Right atrium auricular region (tissue), 2 donors: ENCODE results near the gene LGMN. TPM values are rescaled to one million over a fixed set of nuclear protein-coding genes. Genes with fewer than 3 reads are reported as not detected.

Experiments
- DNase-seq: peaks from one replicate; pipeline ENCODE4 v3.0.0-alpha.2; 2019; ENCODE audit warnings: low spot score
- H3K27ac ChIP-seq, 2 donors: fragments of 200-600 bp; sonication (generic); 1 replicate in 1 of 2; 2 replicates in 1 of 2; pipeline ENCODE4 v1.5.1; 2016 to 2019
- H3K27me3 ChIP-seq, 2 donors: fragments of 200-600 bp; sonication (generic); one replicate each; pipeline versions ENCODE4 v1.5.1 to v1.6.0; 2017 to 2019
- H3K36me3 ChIP-seq: fragments of 200-600 bp; sonication (generic); one replicate; pipeline ENCODE4 v1.5.1; 2016
- H3K4me1 ChIP-seq, 2 donors: fragments of 200-600 bp; sonication (generic); one replicate each; pipeline versions ENCODE4 v1.5.1 to v1.6.0; 2017 to 2019
- H3K4me3 ChIP-seq, 2 donors: fragments of 200-600 bp; sonication (generic); 1 replicate in 1 of 2; 2 replicates in 1 of 2; pipeline ENCODE4 v1.5.1; 2017 to 2019; ENCODE audit warnings: mild to moderate bottlenecking in 1 of 2, moderate library complexity in 1 of 2
- H3K9me3 ChIP-seq, 2 donors: fragments of 200-600 bp; sonication (generic); one replicate each; pipeline ENCODE4 v1.5.1; 2019
- CTCF ChIP-seq, 2 donors: fragments of 200-600 bp; sonication (generic); IDR thresholded peaks; one replicate each; pipeline ENCODE4 v1.5.1; 2019; ENCODE audit warnings: antibody characterized with exemption in 2 of 2
- total RNA-seq, 2 donors: library from RNA; depleted of rRNA; stranded (reverse); fragments of >200 nt; gene quantifications; one replicate each; pipeline ENCODE4 v1.1.0, GENCODE V29; 2016

The LGMN gene
- total RNA-seq, 2 donors from 2014 or later, result 65.6 to 109 TPM

DNA sequence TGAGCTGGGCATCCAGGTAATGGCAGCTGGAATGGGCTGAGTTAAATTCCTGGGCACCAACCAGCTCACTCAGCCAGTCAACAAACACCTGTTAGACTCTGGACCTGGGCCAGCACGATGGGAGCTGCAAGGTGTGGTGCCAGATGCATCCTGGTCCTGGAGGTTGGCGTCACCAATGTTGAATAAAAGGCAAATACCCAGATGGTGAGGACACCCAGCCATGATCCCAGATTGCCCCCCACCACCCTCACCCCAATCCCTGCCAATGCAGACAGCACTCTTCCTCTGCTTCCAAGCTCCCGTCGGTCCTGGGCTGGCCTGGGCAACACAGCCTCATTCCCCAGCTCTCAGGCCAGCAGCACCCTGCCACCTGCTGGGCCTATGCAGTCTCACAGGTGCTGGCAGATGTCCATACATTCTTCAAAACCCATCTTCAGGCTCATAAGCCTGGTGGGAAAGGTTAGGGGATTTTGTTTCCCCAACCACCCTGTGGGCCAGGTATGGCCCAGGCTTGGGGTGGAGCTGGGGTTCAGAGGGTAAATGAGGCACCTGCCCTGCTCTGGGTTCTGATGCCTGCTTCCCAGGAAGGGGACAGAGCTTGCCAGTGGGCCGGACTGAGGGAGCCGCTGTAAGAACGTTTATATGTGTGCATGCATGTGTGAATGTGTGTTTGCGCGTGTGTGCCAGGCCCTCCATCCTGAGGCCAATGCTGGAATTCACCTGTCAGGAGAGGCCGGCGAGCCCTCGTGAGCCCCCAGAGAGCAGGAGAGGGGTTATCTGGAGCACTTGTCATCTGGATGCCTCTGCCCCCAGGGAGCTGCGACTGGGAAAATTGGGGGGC lies 58.0 kb downstream of the LGMN start:
- Histone ChIP-seq H3K27me3 (no peaks in the 10 kb centered on the region), H3K36me3 (peaks cover 9% of the 10 kb centered on the region), H3K9me3 (no peaks in the 10 kb centered on the region), H3K4me3 (no peak overlapping the region), H3K27ac (no peak overlapping the region), H3K4me1 (peaks cover 0 to 41% of the 10 kb centered on the region in 2 donors)
- DNase-seq, result no peak
- peak in 1 of 2 donors; percentile 61 for TF ChIP-seq CTCF (IDR thresholded peaks at IDR 0.05)

GRCh38 chr14:92688434-92689375 lies 59.7 kb downstream of the LGMN start:
- H3K27ac ChIP-seq, result peak overlapping the region in 1 of 2 donors; percentile 36
- H3K36me3 ChIP-seq, result peaks cover 14% of the 10 kb centered on the region
- no peak for DNase-seq
- no peaks in the 10 kb centered on the region for H3K27me3 ChIP-seq
- H3K9me3 ChIP-seq, result no peaks in the 10 kb centered on the region
- H3K4me1 ChIP-seq, result peaks cover 0 to 30% of the 10 kb centered on the region in 2 donors
- peak overlapping the region in 1 of 2 donors; percentile 55 for H3K4me3 ChIP-seq
- no peak for TF ChIP-seq CTCF (IDR thresholded peaks at IDR 0.05)

DNA sequence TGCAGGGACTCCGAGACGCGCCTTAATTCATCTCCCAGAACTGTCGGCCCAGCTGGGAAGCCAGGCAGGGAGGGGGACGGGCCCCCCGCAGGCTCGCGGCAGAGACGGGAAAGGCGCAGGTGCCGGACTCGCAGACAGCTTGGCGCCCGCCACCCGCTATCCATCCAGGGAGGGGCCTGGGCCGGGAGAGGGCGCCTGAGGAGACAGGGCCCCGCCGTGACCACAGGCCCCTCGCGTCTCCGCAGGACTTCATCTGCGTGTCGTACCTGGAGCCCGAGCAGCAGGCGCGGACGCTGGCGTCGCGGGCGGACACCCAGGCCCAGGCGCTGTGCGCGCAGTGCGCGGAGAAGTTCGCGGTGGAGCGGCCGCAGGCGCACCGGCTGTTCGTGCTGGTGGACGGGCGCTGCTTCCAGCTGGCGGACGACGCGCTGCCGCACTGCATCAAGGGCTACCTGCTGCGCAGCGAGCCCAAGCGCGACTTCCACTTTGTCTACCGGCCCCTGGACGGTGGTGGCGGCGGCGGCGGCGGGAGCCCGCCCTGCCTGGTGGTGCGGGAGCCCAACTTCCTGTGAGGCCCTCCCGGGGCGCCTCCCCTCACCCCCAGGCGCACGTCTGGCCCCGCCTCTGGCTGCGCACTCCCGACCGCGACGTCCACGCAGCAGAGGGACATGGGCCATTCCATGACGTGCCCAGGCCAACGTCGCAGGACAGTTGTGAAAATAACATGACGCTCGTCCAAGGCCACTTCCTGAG lies 60.6 kb downstream of the LGMN start:
- H3K4me1 ChIP-seq, result peaks cover 0 to 22% of the 10 kb centered on the region in 2 donors
- no peaks in the 10 kb centered on the region for H3K9me3 ChIP-seq
- TF ChIP-seq CTCF (IDR thresholded peaks at IDR 0.05), result no peak
- H3K27me3 ChIP-seq, result no peaks in the 10 kb centered on the region
- peaks cover 14% of the 10 kb centered on the region for H3K36me3 ChIP-seq
- H3K4me3 ChIP-seq, result peak overlapping the region; percentile 27 to 55
- peak overlapping the region in 1 of 2 donors; percentile 36 for H3K27ac ChIP-seq
- DNase-seq, result no peak

DNA sequence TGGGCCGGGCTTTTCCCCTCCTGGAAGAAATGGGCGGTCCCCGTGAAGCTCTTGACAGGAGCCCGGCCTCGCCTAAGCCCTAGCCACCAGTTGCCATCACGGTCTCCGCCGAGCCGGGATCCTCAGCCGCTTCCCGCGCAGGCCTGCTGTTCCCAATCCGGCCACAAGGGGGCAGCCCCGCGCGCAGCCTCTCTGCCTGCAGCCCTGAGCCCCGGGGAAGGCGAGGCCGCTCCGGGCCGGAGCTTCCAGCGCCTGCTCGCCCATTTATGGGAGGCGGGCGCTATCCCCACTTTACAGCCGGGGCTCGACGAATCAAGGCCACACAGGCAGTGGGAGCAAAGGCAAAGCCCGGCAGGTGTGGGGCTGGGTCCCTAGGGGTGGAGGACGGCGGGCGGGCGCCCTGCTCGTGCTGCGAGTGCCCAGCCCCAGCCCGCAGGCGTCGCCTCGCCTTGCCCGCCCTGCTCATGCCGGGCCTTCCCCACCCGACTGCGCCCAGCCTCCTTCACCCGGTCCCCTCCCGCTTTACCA lies 61.5 kb downstream of the LGMN start:
- peak; percentile 83 for DNase-seq
- Histone ChIP-seq H3K27ac (no peak overlapping the region), H3K27me3 (no peaks in the 10 kb centered on the region), H3K9me3 (no peaks in the 10 kb centered on the region), H3K4me1 (peaks cover 0 to 13% of the 10 kb centered on the region in 2 donors), H3K4me3 (peak overlapping the region; percentile 27 to 55), H3K36me3 (peaks cover 19% of the 10 kb centered on the region)
- peak; percentile 100 for TF ChIP-seq CTCF (IDR thresholded peaks at IDR 0.05)

DNA sequence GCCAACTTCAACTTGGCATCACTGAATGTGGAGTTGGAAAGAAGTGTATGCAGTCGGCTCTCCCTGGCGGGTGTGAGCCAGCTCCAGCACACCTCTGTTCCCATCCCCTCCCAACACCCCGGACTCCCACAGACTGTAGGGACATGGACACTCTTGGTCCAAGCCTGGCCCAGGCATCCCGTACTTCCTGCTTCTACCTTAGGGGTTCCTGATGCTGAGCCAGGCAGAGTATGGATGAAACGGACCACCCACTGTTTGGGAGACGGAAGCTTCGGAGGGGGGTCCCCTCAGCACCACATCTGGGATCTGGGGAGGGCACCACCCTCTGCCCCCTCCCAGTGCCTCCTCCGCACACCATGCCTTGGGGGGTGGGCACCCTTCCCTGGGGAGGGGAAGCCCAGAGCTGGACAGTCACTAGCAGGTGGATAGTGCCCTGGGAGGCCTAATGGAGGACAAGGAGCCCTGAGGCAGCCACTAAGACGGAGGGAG lies 62.0 kb downstream of the LGMN start:
- TF ChIP-seq CTCF (IDR thresholded peaks at IDR 0.05), result no peak
- Histone ChIP-seq H3K9me3 (no peaks in the 10 kb centered on the region), H3K4me3 (peak overlapping the region in 1 of 2 donors; percentile 55), H3K27ac (no peak overlapping the region), H3K4me1 (peaks cover 0 to 12% of the 10 kb centered on the region in 2 donors), H3K36me3 (peaks cover 19% of the 10 kb centered on the region), H3K27me3 (no peaks in the 10 kb centered on the region)
- DNase-seq, result no peak
